T-helper 2 cell treated with Interferon-gamma antibody and Interleukin-4, amounts not matched to agents 100 ng/mL and 5 ng/mL, for 36 hours (primary cell): ENCODE measurements around the gene CLASP2. TPM values are rescaled to one million over a fixed set of nuclear protein-coding genes. Genes with fewer than 3 reads are reported as not detected.

Experiments used
- intact Hi-C: fragments of 100-400 bp; cut with micrococcal nuclease; formaldehyde crosslinking; loops from one replicate; pipeline ENCODE4 v1.15.1; 2023
- total RNA-seq: library from RNA; stranded (reverse); gene quantifications from 2 replicates; pipeline ENCODE4 v1.2.3, GENCODE V29; 2022

The CLASP2 gene
- total RNA-seq, 1 donor from 2014 or later, result 53.6 TPM

- intact Hi-C loops, result no loop called here
These were observed 78.2 kb downstream of the CLASP2 start for GRCh38 chr3:33639889-33640288.

- intact Hi-C loops, result no loop called here
These were observed 80.6 kb downstream of the CLASP2 start for GRCh38 chr3:33637482-33637881.

GRCh38 chr3:33636125-33636850 is 81.8 kb downstream of the CLASP2 start:
- intact Hi-C loops, result loop anchor here (1.0 kb wide), 3 partner anchors 80 to 151 kb away; no protein-coding TSS in a partner anchor

DNA sequence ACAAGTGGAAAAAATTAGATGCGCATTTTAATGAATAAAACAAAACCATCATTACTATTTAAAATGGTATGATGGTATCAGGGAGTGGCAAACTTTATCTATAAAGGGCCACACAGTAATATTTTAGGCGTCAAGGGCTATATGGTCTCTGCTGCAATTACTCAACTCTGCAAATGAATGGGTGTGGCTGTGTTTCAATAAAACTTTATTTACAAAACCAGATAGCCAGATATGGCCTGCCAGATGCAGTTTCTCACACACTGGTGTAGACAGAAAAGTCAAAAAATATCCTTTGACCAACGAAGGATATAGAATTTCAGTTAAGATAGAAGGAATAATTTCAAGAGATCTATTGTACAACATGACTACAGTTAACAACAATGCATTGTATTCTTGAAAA is 83.8 kb downstream of the CLASP2 start:
- intact Hi-C loops, result no loop called here

DNA sequence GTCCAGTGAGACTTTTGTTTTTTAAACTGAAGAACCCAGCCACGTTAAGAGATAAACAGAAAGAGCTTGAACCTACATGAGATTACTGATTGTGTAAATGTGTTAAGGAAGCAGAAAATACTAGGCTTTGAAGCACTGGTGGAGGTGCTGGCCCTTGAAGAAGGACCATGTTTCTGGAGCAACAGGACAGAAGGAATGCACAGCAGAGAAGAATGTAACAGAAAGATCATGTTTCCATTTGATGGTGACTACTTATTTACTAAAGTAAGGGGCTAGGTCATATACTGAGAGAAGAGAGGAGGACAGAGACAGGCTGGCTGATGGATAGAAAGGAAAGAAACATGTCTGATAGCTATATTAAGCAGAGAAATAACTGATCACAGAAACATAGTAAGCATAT is 88.8 kb downstream of the CLASP2 start:
- intact Hi-C loops, result no loop called here

- intact Hi-C loops, result no loop called here
These were observed 93.3 kb downstream of the CLASP2 start for GRCh38 chr3:33624756-33625155.

- intact Hi-C loops, result no loop called here
These were observed 105.0 kb downstream of the CLASP2 start for GRCh38 chr3:33613041-33613440.

- intact Hi-C loops, result no loop called here
These were observed 105.4 kb downstream of the CLASP2 start for GRCh38 chr3:33612607-33613006.

DNA sequence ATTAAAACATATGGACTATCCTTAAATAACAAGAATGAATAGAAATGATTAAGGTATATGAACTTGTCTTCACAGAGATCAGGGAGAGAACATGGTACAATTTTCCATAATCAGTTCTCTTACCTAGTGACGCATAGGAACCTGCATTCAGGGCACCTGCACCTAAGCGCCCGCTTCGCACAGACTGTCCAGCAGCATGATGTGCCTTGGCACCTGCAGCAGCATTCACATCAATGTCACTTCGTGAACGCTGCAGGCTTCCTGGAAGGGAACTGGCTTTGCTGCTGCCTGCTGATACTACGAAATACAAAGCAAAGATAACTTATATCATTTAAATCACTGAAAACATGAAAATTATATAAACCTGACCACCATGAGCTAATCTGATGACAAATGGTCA is 115.2 kb downstream of the CLASP2 start:
- intact Hi-C loops, result no loop called here

DNA sequence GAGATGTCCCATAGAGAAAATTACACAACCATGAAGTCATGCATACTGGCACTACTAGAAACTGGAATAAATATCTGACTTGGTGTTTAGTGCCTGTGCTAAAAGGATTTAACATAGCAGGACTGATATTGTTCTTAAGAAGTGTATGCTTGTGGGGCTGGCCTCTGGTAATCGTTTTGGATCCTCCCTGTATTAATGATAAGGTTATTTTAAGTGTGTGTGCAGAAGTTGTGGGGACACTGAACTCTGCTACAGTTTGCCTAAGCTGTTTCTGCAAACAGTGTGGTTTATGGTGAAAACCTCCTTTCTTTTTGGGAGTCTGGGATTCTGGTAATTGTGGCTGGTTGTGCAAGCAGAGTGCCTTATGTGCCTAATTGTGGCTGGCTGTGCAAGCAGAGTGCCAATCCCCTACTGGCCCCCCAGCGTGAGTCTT is 120.8 kb downstream of the CLASP2 start:
- intact Hi-C loops, result no loop called here

- intact Hi-C loops, result no loop called here
These were observed 125.1 kb downstream of the CLASP2 start for GRCh38 chr3:33592999-33593398.

GRCh38 chr3:33590541-33590940 is 127.5 kb downstream of the CLASP2 start:
- intact Hi-C loops, result no loop called here

- intact Hi-C loops, result no loop called here
These were observed 131.7 kb downstream of the CLASP2 start for GRCh38 chr3:33586402-33586801.

- intact Hi-C loops, result no loop called here
These were observed 135.8 kb downstream of the CLASP2 start for GRCh38 chr3:33582234-33582633.

GRCh38 chr3:33581666-33582065 is 136.4 kb downstream of the CLASP2 start:
- intact Hi-C loops, result no loop called here

- intact Hi-C loops, result no loop called here
These were observed 138.2 kb downstream of the CLASP2 start for GRCh38 chr3:33579840-33580239.

GRCh38 chr3:33579178-33579510 is 138.9 kb downstream of the CLASP2 start:
- intact Hi-C loops, result no loop called here

DNA sequence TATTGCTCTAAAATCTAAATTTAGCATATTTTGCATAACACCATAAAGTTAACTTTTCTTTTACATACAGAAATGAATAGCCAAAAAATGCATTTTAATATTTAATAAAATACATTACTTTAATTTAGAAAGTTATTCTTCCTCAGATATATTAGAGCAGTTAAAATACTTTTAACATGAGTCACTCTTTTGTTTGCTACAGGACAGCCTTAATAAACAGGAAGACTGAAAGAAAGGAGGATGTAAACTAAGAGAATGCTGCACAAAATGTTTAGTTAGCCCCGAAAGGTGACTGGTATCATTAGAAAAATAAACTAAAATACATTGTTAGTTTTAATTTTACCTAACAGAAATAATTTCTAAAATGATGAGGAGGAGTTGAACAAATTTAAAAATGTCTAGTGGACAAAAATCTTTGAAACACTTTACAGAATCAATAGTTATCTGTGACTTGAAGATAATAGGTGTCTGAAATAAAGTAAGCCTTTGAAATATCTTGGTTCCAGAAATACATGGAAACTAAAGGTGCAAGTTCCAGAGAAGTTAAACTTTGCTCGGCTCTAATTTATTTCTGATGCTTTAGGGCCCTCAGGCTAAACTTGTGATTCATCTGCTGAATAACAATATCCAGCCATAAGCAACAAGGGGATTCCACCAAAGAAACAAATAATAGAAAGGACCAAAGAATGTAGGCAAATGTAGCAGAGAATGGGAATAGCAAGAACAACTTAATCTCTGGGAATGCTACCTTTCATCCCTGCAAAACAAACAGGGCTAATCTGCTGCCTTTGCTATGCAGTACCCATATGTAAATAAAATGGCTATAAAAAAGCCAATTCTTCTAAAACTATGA is 139.5 kb downstream of the CLASP2 start:
- intact Hi-C loops, result no loop called here

- intact Hi-C loops, result no loop called here
These were observed 140.5 kb downstream of the CLASP2 start for GRCh38 chr3:33577588-33577987.

- intact Hi-C loops, result no loop called here
These were observed 140.9 kb downstream of the CLASP2 start for GRCh38 chr3:33577173-33577572.

DNA sequence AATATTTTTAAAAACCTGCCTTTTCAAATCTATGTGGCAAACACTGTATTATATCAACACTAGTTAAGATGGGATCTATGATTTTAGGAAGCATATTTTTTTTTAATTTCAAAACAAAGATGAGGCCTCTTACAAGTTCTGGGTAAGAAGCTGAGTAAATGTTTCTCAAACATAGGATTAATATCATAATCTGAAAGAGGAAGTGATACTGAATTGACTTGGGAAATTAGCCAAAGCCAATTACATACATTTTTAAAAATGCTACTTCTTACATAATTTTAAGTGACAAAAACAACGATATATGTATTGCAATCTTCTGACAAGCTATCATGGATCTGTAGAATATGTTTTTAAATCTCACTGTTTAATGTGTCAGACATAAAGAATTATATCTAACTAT is 142.7 kb downstream of the CLASP2 start:
- intact Hi-C loops, result no loop called here

DNA sequence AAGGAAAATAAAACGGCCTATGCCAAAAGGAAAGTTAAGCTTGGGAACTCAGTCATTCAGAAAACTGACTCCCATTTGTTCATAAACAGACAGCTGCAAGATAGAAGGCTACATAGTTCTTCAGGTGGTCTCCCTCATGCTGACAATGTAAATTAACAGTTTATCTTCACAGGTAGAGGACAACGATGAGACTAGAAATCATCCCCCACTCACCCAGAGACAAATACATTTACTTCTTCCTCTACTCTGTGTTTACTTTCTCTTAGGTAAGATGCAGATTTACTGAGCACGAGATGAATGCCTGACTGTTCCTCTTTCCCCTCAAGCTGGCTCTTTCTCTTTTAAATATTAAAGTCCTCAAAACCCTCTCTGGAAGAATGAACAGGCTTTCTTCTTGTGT is 160.2 kb downstream of the CLASP2 start:
- intact Hi-C loops, result no loop called here

DNA sequence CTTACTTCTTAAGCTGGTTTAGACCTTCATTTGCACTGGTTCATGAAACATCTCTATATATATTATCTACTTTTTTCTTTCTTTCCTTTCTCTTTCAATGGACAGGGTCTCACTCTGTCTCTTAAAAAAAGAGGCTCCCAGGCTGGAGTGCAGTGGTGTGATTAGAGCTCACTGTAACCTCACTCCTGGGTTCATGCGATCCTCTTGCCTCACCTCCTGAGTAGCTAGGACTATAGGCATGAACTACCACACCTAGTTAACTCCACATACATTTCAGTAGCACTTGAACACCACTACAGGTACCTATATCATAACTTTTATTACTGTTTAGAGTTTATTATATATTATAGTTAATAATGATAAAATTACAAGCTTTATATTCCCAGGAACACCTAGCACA is 160.8 kb downstream of the CLASP2 start:
- intact Hi-C loops, result no loop called here
